GM12878 (cell line): ENCODE data around the gene ACSF2. TPM values are rescaled to one million over a fixed set of nuclear protein-coding genes. Genes with fewer than 3 reads are reported as not detected.

Source experiments
- CEBPB ChIP-seq, 2 experiments: fragments of 150-350 bp in 1 of 2; IDR thresholded peaks; 2 replicates each; pipeline ENCODE4 v1.6.1; 2012 to 2014; ENCODE audit warnings: low read depth in 2 of 2, low read length in 2 of 2, borderline replicate concordance in 1 of 2, inconsistent platforms in 1 of 2
- CHD2 ChIP-seq: IDR thresholded peaks from 2 replicates; pipeline ENCODE4 v1.6.1; 2011; ENCODE audit warnings: low read depth, low read length, improper control_type of control experiment, borderline replicate concordance
- CREM ChIP-seq: IDR thresholded peaks from 2 replicates; pipeline ENCODE4 v1.6.1; 2014; ENCODE audit warnings: antibody characterized with exemption, low read depth
- E2F4 ChIP-seq: IDR thresholded peaks from 2 replicates; pipeline ENCODE4 v1.6.1; 2012; ENCODE audit warnings: low read depth, low read length, improper control_type of control experiment
- EP300 ChIP-seq, 2 experiments: fragments of 150-350 bp in 1 of 2; IDR thresholded peaks; 2 replicates each; pipeline ENCODE4 v1.6.1; 2011 to 2012; ENCODE audit warnings: low read depth in 2 of 2, low read length in 2 of 2, borderline replicate concordance in 1 of 2, improper control_type of control experiment in 1 of 2, inconsistent platforms in 1 of 2; ENCODE audit not compliant: control insufficient read depth in 1 of 2
- ETV6 ChIP-seq, 2 experiments: fragments of 450-650 bp in 1 of 2; IDR thresholded peaks in 1 of 2; conservative IDR thresholded peaks in 1 of 2; 2 replicates each; pipeline ENCODE4 v1.6.1; 2014; ENCODE audit warnings: antibody characterized with exemption in 1 of 2, borderline replicate concordance in 1 of 2, low read depth in 1 of 2, mild to moderate bottlenecking in 1 of 2, moderate library complexity in 1 of 2
- EZH2 ChIP-seq: IDR thresholded peaks from 2 replicates; pipeline ENCODE4 v1.6.1; 2012; ENCODE audit warnings: low read depth, mild to moderate bottlenecking, control low read depth, inconsistent platforms, low read length, borderline replicate concordance; ENCODE audit not compliant: control insufficient read depth
- KDM1A ChIP-seq: fragments of 200-600 bp; sonication (generic); IDR thresholded peaks from 2 replicates; pipeline ENCODE4 v1.6.1; 2016; ENCODE audit warnings: borderline replicate concordance
- LARP7 ChIP-seq: fragments of 450-650 bp; IDR thresholded peaks from 2 replicates; pipeline ENCODE4 v1.6.1; 2017; ENCODE audit warnings: mild to moderate bottlenecking
- MXI1 ChIP-seq: fragments of 150-350 bp; IDR thresholded peaks from 2 replicates; pipeline ENCODE4 v1.6.1; 2011; ENCODE audit warnings: low read depth, mild to moderate bottlenecking, inconsistent platforms, low read length, improper control_type of control experiment
- POU2F2 ChIP-seq: IDR thresholded peaks from 3 replicates; pipeline ENCODE4 v1.6.1; 2011; ENCODE audit warnings: low read depth, mild to moderate bottlenecking, low read length, borderline replicate concordance
- RELB ChIP-seq: fragments of 450-650 bp; IDR thresholded peaks from 2 replicates; pipeline ENCODE4 v1.6.1; 2017; ENCODE audit warnings: low read depth, mild to moderate bottlenecking, moderate library complexity
- RUNX3 ChIP-seq: IDR thresholded peaks from 2 replicates; pipeline ENCODE4 v1.6.1; 2012; ENCODE audit warnings: low read length, inconsistent platforms
- SIN3A ChIP-seq: IDR thresholded peaks from 2 replicates; pipeline ENCODE4 v1.6.1; 2012; ENCODE audit warnings: low read depth, low read length, improper control_type of control experiment
- SMAD5 ChIP-seq: IDR thresholded peaks from 2 replicates; pipeline ENCODE4 v1.6.1; 2016; ENCODE audit warnings: antibody characterized with exemption, low read depth
- SP1 ChIP-seq: IDR thresholded peaks from one replicate; pipeline ENCODE4 v1.6.1; 2011; ENCODE audit warnings: low read depth, low read length
- SPI1 ChIP-seq: IDR thresholded peaks from 2 replicates; pipeline ENCODE4 v1.6.1; 2011; ENCODE audit warnings: low read depth, mild to moderate bottlenecking, low read length, moderate library complexity, borderline replicate concordance; ENCODE audit not compliant: insufficient read depth
- TCF12 ChIP-seq: IDR thresholded peaks from 2 replicates; pipeline ENCODE4 v1.6.1; 2011; ENCODE audit warnings: low read depth, mild to moderate bottlenecking, low read length
- TCF7 ChIP-seq: IDR thresholded peaks from 2 replicates; pipeline ENCODE4 v1.6.1; 2014; ENCODE audit warnings: antibody characterized with exemption, borderline replicate concordance
- YBX1 ChIP-seq: fragments of 450-650 bp; IDR thresholded peaks from 2 replicates; pipeline ENCODE4 v1.6.1; 2016; ENCODE audit warnings: antibody characterized with exemption
- ZBTB40 ChIP-seq: fragments of 450-650 bp; IDR thresholded peaks from 2 replicates; pipeline ENCODE4 v1.6.1; 2016; ENCODE audit warnings: mild to moderate bottlenecking, moderate library complexity, borderline replicate concordance
- ZNF217 ChIP-seq: fragments of 450-650 bp; IDR thresholded peaks from 2 replicates; pipeline ENCODE4 v1.6.1; 2017; ENCODE audit warnings: antibody characterized with exemption, mild to moderate bottlenecking
- ZNF24 ChIP-seq: fragments of 450-650 bp; IDR thresholded peaks from 2 replicates; pipeline ENCODE4 v1.6.1; 2017; ENCODE audit warnings: antibody characterized with exemption, mild to moderate bottlenecking
- polyA plus RNA-seq, 11 experiments: library from polyadenylated mRNA; depleted of rRNA in 4 of 11; unstranded in 6 of 11; stranded (reverse) in 5 of 11; fragments of >200 nt; fragmentation: Nextera tagmentation in 4 of 11; fragmentation: Illumina TruSeq in 1 of 11; extraction: Ambion mirVana in 4 of 11; extraction: Trizol in 1 of 11; gene quantifications; 1 replicate in 1 of 11; 2 replicates in 10 of 11; pipeline versions ENCODE4 v1.2.1 to v1.2.3, GENCODE V29; 2011 to 2016; ENCODE audit warnings: inconsistent platforms in 2 of 11, missing spikeins in 2 of 11, low read depth in 1 of 11
- total RNA-seq, 4 experiments: library from RNA; depleted of rRNA in 3 of 4; stranded (reverse); fragments of >200 nt in 3 of 4; fragmentation: Illumina TruSeq in 1 of 4; extraction: Trizol in 1 of 4; gene quantifications; 2 replicates each; pipeline versions ENCODE4 v1.2.1 to v1.2.3, GENCODE V29; 2013 to 2021

The ACSF2 gene
- total and polyA plus RNA-seq, 10 of the 15 experiments (the other 5 are each of a cell fraction or from before 2014, with no cell fraction given) = 7.1 to 32.8 (median 16.8) TPM

GRCh38 chr17:50397111-50397918, 28.7 kb upstream of the ACSF2 start, which contains the start of gene LRRC59 (continued):
- TF ChIP-seq CREM (peak; percentile 98), ZBTB40 (peak; percentile 76), SIN3A (peak; percentile 63; the same call in 1 of the 2 replicates), KDM1A (no peak), SP1 (peak; percentile 77), TCF12 (no peak), MXI1 (0 out of 2 replicates have a peak, but pooled peaks have one; percentile 56), SPI1 (peak; percentile 48; the same call in 1 of the 2 replicates), TCF7 (no peak), POU2F2 (peak; percentile 87), LARP7 (peak; percentile 97), EP300 (IDR thresholded peaks at IDR 0.05; ENCODE audit: borderline replicate concordance in 1 of 2, control insufficient read depth in 1 of 2, low read depth in 2 of 2, low read length in 2 of 2) (0 out of 4 replicates have a peak, but pooled peaks of 1 of the 2 experiments have one; percentile 42), ZNF24 (peak; percentile 84), EZH2 (no peak), ETV6 (conservative IDR thresholded peaks at IDR 0.05 in 1 of 2, IDR thresholded peaks at IDR 0.05 in 1 of 2; ENCODE audit: borderline replicate concordance in 1 of 2, low read depth in 1 of 2) (no peak), E2F4 (peak; percentile 58; the same call in 1 of the 2 replicates), CEBPB (IDR thresholded peaks at IDR 0.05; ENCODE audit: borderline replicate concordance in 1 of 2, low read depth in 2 of 2, low read length in 2 of 2) (0 out of 4 replicates have a peak, but pooled peaks of 1 of the 2 experiments have one; percentile 24), RELB (peak; percentile 33; the same call in 1 of the 2 replicates), ZNF217 (no peak), CHD2 (peak; percentile 54; the same call in 1 of the 2 replicates), YBX1 (no peak), RUNX3 (peak; percentile 93), SMAD5 (peak; percentile 62; the same call in 1 of the 2 replicates)
